GM12865 (cell line): ENCODE results near the gene GRID1.

Experiments used
- DNase-seq: peaks from one replicate; pipeline ENCODE4 v3.0.0; 2010; ENCODE audit warnings: low read depth
- H3K4me3 ChIP-seq: 2 replicates; pipeline ENCODE4 v1.5.1; 2011; ENCODE audit warnings: mild to moderate bottlenecking, low read depth, low read length, control low read depth
- CTCF ChIP-seq: IDR thresholded peaks from 2 replicates; pipeline ENCODE4 v1.5.1; 2011; ENCODE audit warnings: low read length, control low read depth, low read depth, inconsistent platforms; ENCODE audit not compliant: insufficient read depth; ENCODE audit errors: missing control alignments

The GRID1 gene

GRCh38 chr10:86295351-86295750 is 71.2 kb downstream of the GRID1 start:
- no peak for TF ChIP-seq CTCF
- no peak for DNase-seq
- no peak overlapping the region for H3K4me3 ChIP-seq

- TF ChIP-seq CTCF = no peak
- no peak for DNase-seq
- H3K4me3 ChIP-seq = no peak overlapping the region
These were observed 72.0 kb downstream of the GRID1 start for GRCh38 chr10:86294346-86295265.

- TF ChIP-seq CTCF = no peak
- H3K4me3 ChIP-seq = no peak overlapping the region
- DNase-seq = no peak
These were observed 73.2 kb downstream of the GRID1 start for GRCh38 chr10:86293396-86293791.

GRCh38 chr10:86292462-86293395 is 73.9 kb downstream of the GRID1 start:
- DNase-seq = no peak
- H3K4me3 ChIP-seq = no peak overlapping the region
- TF ChIP-seq CTCF = no peak

GRCh38 chr10:86291616-86292340 is 74.8 kb downstream of the GRID1 start:
- no peak for TF ChIP-seq CTCF
- DNase-seq = no peak
- no peak overlapping the region for H3K4me3 ChIP-seq

GRCh38 chr10:86290933-86291615 is 75.5 kb downstream of the GRID1 start:
- no peak for DNase-seq
- H3K4me3 ChIP-seq = no peak overlapping the region
- no peak for TF ChIP-seq CTCF
